NK-92 (cell line): ENCODE measurements around the gene DUT.
"Not testable (repeated sequence)": the region's sequence is repeated elsewhere in the genome, so short reads cannot be mapped to it uniquely, and the experiment has no call there.

Source experiments
- DNase-seq: peaks from one replicate; lab custom pipeline; 2025; ENCODE audit not compliant: unreplicated experiment; lab: John Stamatoyannopoulos, UW

The DUT gene

DNA sequence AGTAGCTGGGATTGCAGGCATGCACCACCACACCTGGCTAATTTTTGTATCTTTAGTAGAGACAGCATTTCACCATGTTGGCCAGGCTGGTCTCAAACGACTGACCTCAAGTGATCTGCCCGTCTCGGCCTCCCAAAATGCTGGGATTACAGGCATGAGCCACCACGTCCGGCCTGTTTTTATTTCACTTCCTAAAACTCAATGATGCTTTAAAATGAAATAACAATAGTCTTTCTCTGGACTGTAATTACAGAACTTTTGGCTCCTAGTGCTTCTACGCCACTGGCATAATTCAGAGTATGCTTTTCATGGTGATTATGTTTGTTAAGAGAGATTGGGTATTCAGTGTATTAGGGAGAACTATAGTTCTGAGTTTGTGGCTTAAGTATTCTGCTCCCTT, 5.0 kb upstream of the DUT start:
- DNase-seq = not testable (repeated sequence)

DNA sequence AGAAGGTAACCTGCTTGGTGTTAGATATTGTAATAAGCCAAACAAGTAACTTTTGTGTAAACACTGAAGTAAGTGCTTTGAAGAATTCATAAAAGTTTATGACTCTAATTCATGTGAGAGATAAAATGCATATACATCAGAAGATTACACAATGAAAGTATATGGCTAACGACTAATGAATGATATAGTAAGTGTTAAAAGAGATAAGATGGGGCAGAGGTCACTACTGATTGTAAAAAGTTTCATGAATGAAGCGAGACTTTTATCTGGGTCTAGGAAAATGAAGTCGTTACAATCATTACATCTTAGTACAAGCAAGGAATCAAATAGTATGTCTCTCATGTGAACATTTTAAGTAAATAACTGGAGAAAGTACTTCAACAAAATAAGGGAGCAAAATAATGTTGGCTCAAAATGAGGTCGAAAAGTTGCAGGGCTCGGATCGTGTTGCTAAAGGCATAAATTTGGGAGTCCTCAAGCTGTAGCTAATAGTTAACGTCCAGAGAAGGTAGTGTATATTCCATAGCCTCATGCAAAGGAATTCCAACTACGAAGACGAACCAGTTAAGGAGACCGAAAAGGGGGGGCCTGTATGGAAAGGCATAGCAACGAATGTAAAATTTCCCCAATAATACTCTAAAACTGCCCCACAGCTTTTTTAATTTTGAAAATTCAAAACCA, 984 bp upstream of the DUT start:
- DNase-seq = no peak

DNA sequence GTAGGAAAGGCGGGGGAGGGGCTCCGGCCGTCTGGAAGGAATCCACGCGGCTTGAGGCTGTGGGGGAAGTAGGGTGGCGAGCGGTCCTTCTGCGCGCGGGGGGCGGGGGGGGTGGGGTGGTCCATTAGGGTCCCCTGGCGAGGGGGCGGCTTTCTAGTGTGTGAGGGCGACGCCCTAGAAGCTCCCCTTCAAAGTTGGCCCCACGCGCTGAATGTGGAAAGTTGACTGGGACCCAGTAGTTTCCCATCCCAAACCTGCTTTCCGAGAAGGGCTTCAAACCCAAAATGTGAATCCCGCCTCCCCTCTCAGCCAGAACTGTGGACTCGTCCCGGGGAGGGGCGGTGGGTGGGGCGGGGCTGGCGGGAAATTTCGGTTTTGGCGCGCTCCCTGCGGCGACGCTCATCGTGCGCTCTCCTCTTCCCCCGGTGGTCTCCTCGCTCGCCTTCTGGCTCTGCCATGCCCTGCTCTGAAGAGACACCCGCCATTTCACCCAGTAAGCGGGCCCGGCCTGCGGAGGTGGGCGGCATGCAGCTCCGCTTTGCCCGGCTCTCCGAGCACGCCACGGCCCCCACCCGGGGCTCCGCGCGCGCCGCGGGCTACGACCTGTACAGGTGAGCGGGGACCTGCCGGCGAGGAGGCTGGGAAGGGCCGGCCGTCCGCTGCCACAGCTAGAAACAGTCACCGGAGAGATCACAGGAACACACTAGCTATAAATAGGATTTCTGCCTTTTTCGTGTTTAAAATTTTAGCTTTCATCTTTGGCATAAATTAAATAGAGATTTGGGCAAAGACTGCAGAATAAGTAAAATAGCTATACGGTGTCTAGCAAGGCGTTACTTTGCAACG, 790 bp downstream of the DUT start:
- DNase-seq = no peak

DNA sequence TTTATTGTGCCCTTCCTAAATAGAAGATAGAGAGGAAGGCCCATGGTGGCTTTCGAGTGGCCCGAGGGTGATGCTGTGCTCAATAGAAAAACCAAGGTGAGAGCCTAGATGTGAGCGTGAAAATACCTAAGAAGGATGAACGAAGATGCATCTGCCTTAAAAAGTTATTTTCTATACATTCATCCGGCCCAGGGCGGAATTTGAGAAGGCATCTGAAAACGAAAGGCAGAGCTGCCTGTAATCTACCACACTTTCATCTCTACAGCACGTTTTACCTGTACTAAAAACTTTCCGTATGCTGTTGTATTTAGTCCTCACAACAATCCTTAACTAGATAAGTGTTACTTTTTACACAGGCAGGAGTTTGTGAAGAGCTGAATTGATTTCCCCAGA, 1.4 kb downstream of the DUT start:
- no peak for DNase-seq

DNA sequence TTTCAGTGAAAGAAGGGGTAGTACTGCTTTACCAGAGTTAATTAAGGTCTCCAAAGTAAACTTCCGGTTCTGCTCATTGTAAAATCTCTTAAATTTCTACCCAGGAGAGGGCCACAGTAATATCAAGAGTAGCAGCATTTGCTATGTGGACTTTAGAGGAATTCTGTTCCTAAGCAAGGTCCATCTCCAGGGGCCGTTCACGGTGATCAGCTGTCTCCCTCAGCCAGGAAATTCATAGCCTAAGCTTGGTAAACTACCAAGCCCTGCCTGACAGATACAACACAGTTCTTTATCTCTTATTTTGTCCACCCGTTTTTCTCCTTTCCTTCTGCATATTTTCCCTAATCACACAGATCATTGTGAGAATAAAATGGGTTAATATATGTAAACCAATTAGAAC, 2.3 kb downstream of the DUT start:
- no peak for DNase-seq

DNA sequence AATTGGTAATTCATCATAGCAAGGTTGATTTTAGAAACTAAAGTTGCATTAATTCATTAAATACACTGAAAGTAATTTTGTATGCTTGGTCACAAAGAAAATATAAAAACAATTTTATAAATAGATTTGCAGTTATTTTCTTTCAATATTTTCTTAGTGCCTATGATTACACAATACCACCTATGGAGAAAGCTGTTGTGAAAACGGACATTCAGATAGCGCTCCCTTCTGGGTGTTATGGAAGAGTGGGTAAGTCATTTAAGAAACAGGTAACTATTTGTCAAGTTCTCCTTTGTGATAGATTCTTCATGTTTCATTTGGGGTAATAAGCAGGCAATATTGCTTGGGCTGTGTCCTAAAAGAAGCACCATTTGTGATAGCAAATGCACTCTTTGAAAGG, 3.0 kb downstream of the DUT start:
- DNase-seq = no peak

DNA sequence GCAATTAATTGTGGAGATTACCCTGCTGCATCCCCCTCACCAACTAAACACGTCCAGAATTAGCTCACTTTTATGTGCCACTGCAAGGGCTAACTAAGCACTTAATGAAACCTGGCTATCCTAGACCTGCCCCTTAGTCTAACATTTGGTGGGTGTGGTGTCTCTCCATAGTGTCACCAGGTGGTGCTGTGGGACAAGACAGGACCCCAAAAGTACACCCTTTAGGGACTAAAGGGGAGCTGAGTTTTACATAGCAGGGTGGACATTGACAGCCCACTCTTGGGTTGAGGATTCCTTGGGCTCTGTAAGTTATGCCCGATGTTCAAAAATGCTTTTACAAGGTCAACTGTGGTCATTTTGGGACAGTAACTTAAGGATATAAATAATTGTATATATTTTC, 5.7 kb downstream of the DUT start:
- no peak for DNase-seq

DNA sequence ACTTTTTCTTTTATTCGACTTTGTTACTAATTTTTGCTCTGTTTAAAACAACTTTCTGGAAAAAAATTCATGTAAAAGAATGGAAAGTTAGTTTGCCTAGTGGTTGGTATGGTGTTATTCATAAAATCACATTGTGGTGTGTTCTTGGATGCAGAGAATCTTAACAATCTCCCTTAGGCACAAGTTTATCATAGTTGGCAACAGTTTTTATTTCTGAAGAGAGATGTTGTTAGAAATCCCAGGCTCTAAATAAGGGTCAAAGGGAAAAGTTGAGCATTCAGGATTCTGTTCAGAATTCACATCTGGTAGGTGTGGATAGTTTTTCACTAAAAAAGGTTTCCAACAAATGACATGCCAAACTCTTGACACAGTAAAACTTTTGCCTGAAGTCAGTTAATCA, 6.4 kb downstream of the DUT start:
- DNase-seq = no peak

DNA sequence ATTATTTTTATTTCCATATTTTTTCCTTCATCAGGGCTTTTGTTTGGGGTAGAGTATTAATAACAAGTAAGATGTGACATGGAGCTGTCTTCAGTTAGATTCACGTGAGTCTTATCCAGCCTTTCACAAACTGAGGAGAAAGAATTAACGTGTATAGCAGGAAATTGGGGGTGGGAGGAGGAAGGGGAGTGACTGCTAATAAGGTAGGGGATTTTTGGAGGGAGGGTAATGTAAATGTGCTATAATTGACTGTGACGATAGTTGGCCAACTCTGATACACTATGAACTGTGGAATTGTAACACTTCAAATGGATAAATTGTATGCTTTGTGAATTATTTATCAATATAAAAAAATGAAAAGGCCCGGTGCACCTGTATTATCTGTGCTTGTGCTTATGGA, 8.9 kb downstream of the DUT start:
- no peak for DNase-seq

DNA sequence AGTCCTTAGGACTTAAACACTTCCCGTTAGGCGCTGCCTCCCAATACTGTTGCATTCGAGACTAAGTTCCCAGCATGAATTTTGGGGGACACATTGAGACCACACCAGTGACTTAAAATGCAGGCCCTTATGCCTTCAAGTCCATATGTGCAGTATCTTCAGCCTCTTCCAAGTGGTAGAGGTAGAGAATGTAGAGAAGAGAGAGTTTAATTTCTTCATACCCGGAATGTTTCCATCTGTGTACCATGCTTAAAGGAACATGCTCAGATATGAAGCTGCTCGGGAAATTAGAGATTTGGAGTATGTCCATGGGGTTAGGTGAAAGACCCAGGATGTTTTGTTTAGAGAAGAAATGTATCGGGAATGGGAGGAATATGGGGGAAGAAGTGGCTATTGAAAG, 12.6 kb downstream of the DUT start:
- DNase-seq = no peak

DNA sequence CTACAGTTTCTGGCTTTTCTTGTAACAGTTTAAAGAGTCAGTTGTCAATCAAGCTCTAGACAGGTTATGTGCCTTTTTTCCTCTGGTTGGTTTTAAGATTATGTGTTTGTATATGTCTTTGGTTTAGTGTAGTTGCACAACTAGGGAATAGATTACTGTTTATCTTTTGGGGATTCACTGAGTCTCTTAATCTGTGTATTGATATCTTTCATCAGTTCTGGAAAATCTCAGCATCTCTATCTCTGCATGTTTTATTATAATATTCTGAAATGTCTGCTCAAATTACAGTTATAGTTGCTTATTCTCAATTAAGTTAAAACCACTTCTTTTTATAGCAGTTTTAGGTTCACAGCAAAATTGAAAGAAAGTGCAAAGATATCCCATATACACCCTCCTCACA, 14.3 kb downstream of the DUT start:
- no peak for DNase-seq

DNA sequence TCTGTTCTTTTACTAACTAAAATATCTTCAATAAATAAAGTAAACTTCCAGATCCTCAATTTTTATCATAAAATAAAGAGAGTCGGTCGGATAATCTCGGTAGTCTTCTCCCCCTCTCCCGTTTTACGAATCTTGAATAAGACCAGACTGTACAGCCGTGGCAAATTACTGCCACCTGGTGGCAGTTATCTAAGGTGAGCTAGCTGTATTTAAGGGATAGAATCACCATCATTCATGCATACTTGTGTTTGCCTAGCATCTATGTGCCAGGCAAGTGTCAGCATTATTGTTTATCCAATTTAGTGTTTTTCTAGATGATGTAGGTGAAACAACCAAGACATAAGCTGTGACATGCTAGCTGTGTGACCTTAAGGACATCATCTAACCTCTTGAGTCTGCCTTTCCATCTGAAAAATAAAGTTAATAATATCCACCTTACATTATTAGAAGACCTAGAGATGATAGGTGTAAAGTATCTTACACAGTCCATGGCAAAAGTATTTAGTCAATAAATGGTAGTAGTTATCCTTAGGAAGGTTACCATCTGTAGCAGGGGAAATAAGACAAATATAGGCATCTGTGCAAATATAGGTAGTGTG, 21.3 kb downstream of the DUT start:
- DNase-seq = no peak

DNA sequence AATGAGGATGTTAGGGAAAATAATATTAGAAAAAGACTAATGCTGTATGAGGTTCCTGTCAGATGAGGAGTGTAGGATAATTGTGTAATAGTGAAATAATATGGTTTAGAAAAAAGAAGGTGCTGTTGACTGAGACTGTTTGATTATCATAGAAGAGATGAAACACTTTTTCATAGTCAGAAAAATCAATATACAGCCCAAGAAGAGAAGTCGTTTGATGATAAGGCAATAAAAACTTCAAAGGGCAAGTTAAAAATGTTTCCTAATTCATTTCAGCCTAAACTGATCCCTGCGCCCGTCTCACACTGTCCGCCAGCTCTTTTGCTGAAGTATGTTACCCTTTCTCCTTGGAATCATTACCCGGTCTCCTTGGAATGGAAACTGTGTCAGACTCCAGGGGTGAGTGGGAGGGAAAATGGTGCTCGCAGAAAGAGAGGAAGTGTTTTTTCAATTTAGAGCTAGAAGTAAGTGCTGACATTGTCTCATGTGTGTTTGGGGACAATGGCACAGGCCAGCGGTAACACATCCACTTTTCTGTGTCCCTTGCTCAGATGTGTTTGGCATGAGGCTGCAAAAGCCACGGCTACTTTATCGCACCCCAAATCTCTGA, 23.6 kb downstream of the DUT start:
- no peak for DNase-seq

DNA sequence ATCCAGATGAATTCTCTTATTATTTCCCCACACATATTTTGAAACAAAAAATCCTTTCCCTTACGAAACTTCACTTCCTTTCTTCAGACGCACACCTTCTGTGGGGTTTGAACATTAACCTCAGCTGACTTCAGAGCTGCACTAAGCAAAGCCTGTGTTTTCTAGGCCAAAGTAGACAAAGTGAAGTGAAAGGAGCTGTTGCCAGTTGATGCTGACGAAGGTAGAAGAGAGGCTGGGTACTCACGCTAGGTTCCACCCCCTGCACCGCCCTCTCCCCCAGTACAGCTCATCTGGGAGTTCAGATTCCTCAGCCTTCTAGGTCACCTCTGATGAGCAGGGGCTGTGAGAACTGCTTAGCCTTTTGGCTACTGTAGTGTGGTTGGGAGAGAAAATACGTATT, 24.1 kb downstream of the DUT start:
- no peak for DNase-seq

DNA sequence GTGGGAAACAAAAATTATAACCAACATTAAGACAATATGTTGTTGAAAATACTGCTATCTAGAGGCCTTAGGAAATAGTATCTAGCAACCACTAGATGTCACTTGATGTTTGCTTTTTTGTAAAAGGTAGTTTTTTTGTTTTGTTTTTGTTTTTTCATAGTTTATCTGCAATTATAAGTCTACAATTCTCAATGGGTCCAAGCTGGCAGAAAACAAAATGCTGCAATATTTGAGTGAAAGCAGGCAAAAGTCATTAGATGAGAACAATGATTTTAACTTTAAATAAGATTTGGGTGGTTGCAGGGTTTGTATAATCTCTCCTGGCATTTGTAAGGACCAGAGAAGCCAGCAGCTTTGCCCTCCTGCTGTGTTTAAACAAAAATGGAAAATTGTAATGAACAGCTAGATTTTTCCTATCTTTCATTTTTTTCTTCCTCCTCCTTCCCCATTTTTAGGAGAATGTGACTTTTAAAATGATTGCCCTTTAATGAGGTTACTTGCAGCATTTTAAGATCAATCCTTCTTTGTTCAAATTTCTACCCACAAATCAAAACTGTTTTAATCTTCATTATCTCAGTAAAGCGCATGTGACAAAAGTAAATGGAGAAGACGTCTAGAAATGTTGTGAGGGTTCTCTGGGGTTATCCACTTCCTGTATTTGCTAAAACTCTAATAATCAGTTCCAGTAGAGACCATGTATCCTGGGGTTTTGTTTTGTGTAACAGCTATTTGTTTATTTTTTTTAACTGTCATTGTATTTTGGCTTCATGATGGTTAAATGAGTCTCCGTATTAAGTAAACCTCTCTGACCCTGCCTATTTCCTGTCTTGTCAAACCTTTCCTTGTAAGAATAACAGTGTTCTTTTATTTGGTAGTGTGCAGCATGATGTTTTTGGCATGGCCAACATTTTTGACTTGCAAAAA, 27.3 kb downstream of the DUT start:
- no peak for DNase-seq

DNA sequence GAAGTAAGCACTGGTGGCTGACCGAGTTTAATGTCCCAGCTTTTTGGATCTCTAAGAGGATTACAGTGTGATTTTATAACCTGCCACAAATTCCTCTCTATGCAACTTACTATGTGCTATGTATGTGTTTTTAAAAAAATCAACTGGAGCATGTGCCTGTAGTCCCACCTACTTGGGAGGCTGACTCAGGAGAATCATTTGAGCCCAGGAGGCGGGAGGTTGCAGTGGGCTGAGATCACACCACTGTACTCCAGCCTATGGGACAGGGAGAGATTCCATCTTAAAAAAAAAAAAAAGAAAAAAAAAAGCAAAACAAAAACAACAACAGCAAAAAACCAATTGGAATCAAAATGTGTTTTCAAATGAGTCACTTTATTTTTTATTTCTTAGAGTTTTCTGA, 29.6 kb downstream of the DUT start:
- DNase-seq = no peak

DNA sequence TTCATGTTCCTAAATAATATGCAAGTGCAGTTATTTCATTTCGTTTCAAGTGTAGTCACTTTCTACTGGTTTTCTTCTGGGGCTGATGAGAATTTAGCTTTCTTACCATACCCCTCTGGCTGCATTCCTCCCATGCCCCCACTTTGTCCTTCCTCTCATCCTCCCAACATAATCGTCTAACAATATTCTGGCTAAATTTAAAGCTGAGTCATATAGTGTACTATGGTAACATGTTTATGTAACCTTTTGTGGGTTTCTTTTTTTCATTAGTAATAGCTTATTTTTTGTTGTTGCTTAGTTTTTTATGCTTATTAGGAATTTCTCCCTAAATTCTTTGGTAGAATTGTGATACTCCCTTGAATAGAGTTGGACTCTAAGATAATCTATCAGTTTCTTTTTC, 30.5 kb downstream of the DUT start:
- no peak for DNase-seq

DNA sequence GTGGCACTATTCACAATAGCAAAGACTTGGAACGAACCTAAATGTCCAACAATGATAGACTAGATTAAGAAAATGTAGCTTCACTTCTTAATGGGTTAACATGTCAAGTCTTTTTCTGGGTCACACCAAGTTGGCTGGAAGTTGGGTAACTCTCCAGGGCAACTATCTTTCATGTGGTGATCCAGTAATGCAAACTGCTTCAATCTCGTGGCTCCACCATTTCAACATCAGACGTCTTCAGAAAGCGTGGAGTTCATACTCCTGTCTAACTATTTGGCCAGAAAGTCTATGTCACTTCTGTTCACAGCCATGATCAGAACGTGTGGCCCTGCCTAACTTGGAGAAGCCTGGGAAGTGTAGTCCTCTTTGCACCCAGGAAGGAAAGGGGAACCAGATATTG, 32.2 kb downstream of the DUT start:
- DNase-seq = no peak

DNA sequence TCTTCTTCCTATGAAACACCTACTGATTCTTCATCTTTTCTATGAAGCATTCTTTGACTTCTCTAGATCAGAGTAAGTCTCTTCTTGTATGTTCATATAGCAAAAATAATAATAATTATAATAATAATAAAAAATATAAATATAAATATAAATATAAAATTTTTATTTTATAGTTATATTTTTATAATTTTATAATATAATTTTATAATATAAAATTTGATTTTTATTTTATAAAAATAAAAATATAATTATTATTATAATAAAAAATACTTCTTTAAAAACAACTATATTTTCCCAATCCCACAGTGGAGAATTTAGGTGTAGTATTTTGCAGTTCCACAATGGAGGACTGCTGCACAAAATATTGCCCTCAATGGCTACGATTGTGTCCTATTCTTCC, 34.3 kb downstream of the DUT start:
- DNase-seq = no peak

DNA sequence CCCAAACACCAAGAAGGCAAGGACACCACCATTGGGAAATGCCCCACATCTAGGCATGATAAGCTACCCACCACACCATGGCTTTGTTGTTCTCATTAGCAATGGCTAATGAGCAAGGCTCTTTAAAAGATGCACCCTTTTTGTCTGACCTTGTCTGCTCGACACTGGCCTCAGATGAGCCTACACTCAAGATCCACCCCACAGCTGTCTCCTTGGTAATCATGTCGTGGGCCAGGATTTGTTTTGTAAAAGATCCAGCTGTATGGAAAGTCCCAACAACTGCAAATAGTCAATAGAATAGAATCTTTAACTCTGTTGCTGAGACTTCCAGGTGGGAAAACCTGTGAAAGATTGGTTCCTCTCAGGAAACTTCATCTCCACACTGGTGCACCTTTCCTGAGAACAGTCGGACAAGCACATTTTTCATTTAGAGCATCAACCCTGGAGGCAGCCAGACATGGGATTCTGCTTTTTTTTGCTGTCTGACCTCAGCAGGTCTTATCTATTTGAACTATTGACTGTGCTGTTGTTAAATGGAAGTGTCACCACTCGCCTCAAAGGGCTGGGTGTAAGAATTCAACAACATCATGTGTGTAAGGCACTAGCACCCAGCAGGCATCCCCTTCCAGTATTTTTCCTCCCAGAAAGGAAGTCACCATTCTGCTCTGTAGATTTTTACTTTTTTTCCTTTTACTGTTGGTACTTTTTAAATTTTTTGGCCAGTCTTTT, 35.5 kb downstream of the DUT start:
- no peak for DNase-seq
